Liver (tissue), 9 donors: ENCODE data around the gene POU2F2. TPM values are rescaled to one million over a fixed set of nuclear protein-coding genes. Genes with fewer than 3 reads are reported as not detected.

Experiments used
- DNase-seq: peaks from one replicate; pipeline ENCODE4 v3.0.0-alpha.2; 2017; ENCODE audit warnings: low spot score
- H3K27ac ChIP-seq, 2 donors: one replicate each; pipeline ENCODE4 v1.7.0; 2013; ENCODE audit warnings: inconsistent platforms in 2 of 2, low read length in 2 of 2, control low read depth in 1 of 2, low read depth in 1 of 2, mild to moderate bottlenecking in 1 of 2
- H3K27me3 ChIP-seq, 4 donors: one replicate each; pipeline versions ENCODE4 v1.6.1 to v1.7.0; 2013; ENCODE audit warnings: low read length in 3 of 4, inconsistent platforms in 1 of 4, mild to moderate bottlenecking in 1 of 4, moderate library complexity in 1 of 4; ENCODE audit not compliant: control insufficient read depth in 4 of 4, insufficient read depth in 4 of 4
- H3K36me3 ChIP-seq, 4 donors: one replicate each; pipeline versions ENCODE4 v1.6.1 to v1.7.0; 2013; ENCODE audit warnings: low read length in 3 of 4, mild to moderate bottlenecking in 3 of 4, low read depth in 1 of 4, moderate library complexity in 1 of 4; ENCODE audit not compliant: control insufficient read depth in 4 of 4, insufficient read depth in 3 of 4
- H3K4me1 ChIP-seq, 4 donors: one replicate each; pipeline versions ENCODE4 v1.6.1 to v1.7.0; 2013; ENCODE audit warnings: low read length in 3 of 4, mild to moderate bottlenecking in 3 of 4, moderate library complexity in 1 of 4; ENCODE audit not compliant: control insufficient read depth in 4 of 4, insufficient read depth in 4 of 4
- H3K4me3 ChIP-seq, 3 donors: one replicate each; pipeline versions ENCODE4 v1.6.1 to v1.7.0; 2013; ENCODE audit warnings: low read length in 3 of 3, control low read depth in 1 of 3, low read depth in 1 of 3, mild to moderate bottlenecking in 1 of 3
- H3K9ac ChIP-seq, 2 donors: one replicate each; pipeline ENCODE4 v1.7.0; 2013; ENCODE audit warnings: low read length in 2 of 2, mild to moderate bottlenecking in 2 of 2, moderate library complexity in 2 of 2, control low read depth in 1 of 2, low read depth in 1 of 2
- H3K9me3 ChIP-seq, 4 donors: one replicate each; pipeline versions ENCODE4 v1.6.1 to v1.7.0; 2013; ENCODE audit warnings: low read length in 3 of 4; ENCODE audit not compliant: control insufficient read depth in 4 of 4
- CTCF ChIP-seq: fragments of 150-350 bp; IDR thresholded peaks from 2 replicates; pipeline ENCODE4 v1.5.1; 2017; ENCODE audit warnings: improper control_type of control experiment, low read depth, low read length; ENCODE audit not compliant: missing input control
- EGR1 ChIP-seq, 2 donors: IDR thresholded peaks; 2 replicates each; pipeline ENCODE4 v1.6.1; 2016 to 2018; ENCODE audit warnings: antibody characterized with exemption in 2 of 2, low read depth in 2 of 2
- FOXA1 ChIP-seq: IDR thresholded peaks from 2 replicates; pipeline ENCODE4 v1.6.1; 2016; ENCODE audit warnings: antibody characterized with exemption
- FOXA2 ChIP-seq: IDR thresholded peaks from 2 replicates; pipeline ENCODE4 v1.6.1; 2016; ENCODE audit warnings: antibody characterized with exemption
- GABPA ChIP-seq, 2 donors: IDR thresholded peaks in 1 of 2; conservative IDR thresholded peaks in 1 of 2; 2 replicates each; pipeline ENCODE4 v1.6.1; 2016; ENCODE audit warnings: antibody characterized with exemption in 2 of 2, mild to moderate bottlenecking in 1 of 2, moderate library complexity in 1 of 2
- HNF4A ChIP-seq, 2 donors: conservative IDR thresholded peaks; 2 replicates each; pipeline ENCODE4 v1.6.1; 2016; ENCODE audit warnings: antibody characterized with exemption in 2 of 2, mild to moderate bottlenecking in 2 of 2
- HNF4G ChIP-seq: IDR thresholded peaks from 2 replicates; pipeline ENCODE4 v1.6.1; 2016; ENCODE audit warnings: antibody characterized with exemption
- NR2F2 ChIP-seq: IDR thresholded peaks from 2 replicates; pipeline ENCODE4 v1.6.1; 2016; ENCODE audit warnings: antibody characterized with exemption
- RAD21 ChIP-seq, 2 donors: IDR thresholded peaks; 2 replicates each; pipeline ENCODE4 v1.6.1; 2016; ENCODE audit warnings: antibody characterized with exemption in 2 of 2, mild to moderate bottlenecking in 2 of 2
- RXRA ChIP-seq, 2 donors: IDR thresholded peaks; 2 replicates each; pipeline ENCODE4 v1.6.1; 2017 to 2018; ENCODE audit warnings: antibody characterized with exemption in 2 of 2, mild to moderate bottlenecking in 1 of 2
- SP1 ChIP-seq: IDR thresholded peaks from 2 replicates; pipeline ENCODE4 v1.6.1; 2018; ENCODE audit warnings: antibody characterized with exemption, mild to moderate bottlenecking
- TAF1 ChIP-seq: conservative IDR thresholded peaks from 2 replicates; pipeline ENCODE4 v1.6.1; 2016; ENCODE audit warnings: antibody characterized with exemption, mild to moderate bottlenecking
- YY1 ChIP-seq: IDR thresholded peaks from 2 replicates; pipeline ENCODE4 v1.6.1; 2016; ENCODE audit warnings: antibody characterized with exemption, mild to moderate bottlenecking
- WGBS: extraction: QIAGEN DNeasy Blood & Tissue Kit; methylation state at CpG from one replicate; pipeline ENCODE4 v1.1.7; 2013; 5-methylcytosine and 5-hydroxymethylcytosine counted together
- polyA plus RNA-seq, 2 donors: library from polyadenylated mRNA; stranded (reverse) in 1 of 2; unstranded in 1 of 2; fragments of 200-250 nt in 1 of 2; fragments of >200 nt in 1 of 2; fragmentation: Nextera tagmentation in 1 of 2; extraction: Ambion mirVana in 1 of 2; gene quantifications; one replicate each; pipeline versions ENCODE4 v1.2.1 to v1.2.3, GENCODE V29; 2013 to 2015
- total RNA-seq, 2 donors: library from RNA; depleted of rRNA; stranded (reverse); fragments of >200 nt; gene quantifications; one replicate each; pipeline ENCODE4 v1.2.3, GENCODE V29; 2014
- TF ChIP-seq, protein P1 (sequence below): IDR thresholded peaks from 2 replicates; pipeline ENCODE4 v1.6.1; 2016; ENCODE audit warnings: antibody characterized with exemption
- TF ChIP-seq, protein P2 (sequence below): IDR thresholded peaks from 2 replicates; pipeline ENCODE4 v1.6.1; 2016; ENCODE audit warnings: antibody characterized with exemption
- TF ChIP-seq, protein P3 (sequence below): IDR thresholded peaks from 2 replicates; pipeline ENCODE4 v1.6.1; 2016; ENCODE audit warnings: antibody characterized with exemption, mild to moderate bottlenecking
- donor health status: healthy.
- donor health status: healthy.
- donor health status: healthy.
- donor health status: healthy.
- donor health status: healthy.

Gene POU2F2
- total and polyA plus RNA-seq, 4 donors, result 0.75 to 1.2 (median 0.97) TPM

GRCh38 chr19:42122691-42123607 is 9.3 kb downstream of the POU2F2 start:
- H3K9me3 ChIP-seq, result no peaks in the 10 kb centered on the region
- 84% methylated on average over 17 of the region's 17 CpGs for WGBS
- DNase-seq, result no peak
- no peak overlapping the region for H3K27ac ChIP-seq
- no peak overlapping the region for H3K9ac ChIP-seq
- TF ChIP-seq FOXA1, result no peak
- H3K4me1 ChIP-seq, result no peaks in the 10 kb centered on the region
- H3K4me3 ChIP-seq, result no peak overlapping the region
- no peaks in the 10 kb centered on the region for H3K36me3 ChIP-seq
- H3K27me3 ChIP-seq, result no peaks in the 10 kb centered on the region

DNA sequence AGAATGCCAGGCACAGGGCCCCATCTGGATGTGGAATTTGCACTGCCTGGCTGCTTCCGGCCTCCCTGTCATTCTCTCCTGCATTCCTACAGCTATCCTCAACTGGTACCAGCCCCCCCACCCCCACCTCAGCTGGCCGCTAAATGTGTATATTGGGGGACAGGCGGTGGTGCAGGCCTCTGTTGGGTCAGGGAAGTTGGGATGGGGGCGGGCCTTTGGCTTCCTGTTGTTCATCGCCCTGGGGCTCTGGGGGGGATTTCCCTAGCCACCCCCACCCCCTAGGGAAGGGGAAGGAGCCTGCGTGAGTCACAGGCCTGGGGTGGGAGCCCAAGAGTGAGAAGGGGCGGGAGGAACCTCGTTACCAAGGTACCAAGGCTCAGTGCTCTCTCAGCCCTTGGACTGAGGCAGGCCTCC is 10.6 kb downstream of the POU2F2 start:
- H3K27ac ChIP-seq, result no peak overlapping the region
- TF ChIP-seq SP1 (no peak), YY1 (no peak), HNF4G (no peak), NR2F2 (no peak), EGR1 (IDR thresholded peaks at IDR 0.05; ENCODE audit: low read depth in 2 of 2) (no peak), CTCF (no peak), FOXA2 (no peak), FOXA1 (no peak), RAD21 (IDR thresholded peaks at IDR 0.05) (no peak), HNF4A (conservative IDR thresholded peaks at IDR 0.05) (no peak), GABPA (IDR thresholded peaks at IDR 0.05 in 1 of 2, conservative IDR thresholded peaks at IDR 0.05 in 1 of 2) (no peak), RXRA (IDR thresholded peaks at IDR 0.05) (no peak), TAF1 (no peak)
- TF ChIP-seq, protein P1, sequence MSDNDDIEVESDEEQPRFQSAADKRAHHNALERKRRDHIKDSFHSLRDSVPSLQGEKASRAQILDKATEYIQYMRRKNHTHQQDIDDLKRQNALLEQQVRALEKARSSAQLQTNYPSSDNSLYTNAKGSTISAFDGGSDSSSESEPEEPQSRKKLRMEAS, result no peak
- TF ChIP-seq, protein P2, sequence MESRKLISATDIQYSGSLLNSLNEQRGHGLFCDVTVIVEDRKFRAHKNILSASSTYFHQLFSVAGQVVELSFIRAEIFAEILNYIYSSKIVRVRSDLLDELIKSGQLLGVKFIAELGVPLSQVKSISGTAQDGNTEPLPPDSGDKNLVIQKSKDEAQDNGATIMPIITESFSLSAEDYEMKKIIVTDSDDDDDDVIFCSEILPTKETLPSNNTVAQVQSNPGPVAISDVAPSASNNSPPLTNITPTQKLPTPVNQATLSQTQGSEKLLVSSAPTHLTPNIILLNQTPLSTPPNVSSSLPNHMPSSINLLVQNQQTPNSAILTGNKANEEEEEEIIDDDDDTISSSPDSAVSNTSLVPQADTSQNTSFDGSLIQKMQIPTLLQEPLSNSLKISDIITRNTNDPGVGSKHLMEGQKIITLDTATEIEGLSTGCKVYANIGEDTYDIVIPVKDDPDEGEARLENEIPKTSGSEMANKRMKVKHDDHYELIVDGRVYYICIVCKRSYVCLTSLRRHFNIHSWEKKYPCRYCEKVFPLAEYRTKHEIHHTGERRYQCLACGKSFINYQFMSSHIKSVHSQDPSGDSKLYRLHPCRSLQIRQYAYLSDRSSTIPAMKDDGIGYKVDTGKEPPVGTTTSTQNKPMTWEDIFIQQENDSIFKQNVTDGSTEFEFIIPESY, result no peak
- TF ChIP-seq, protein P3, sequence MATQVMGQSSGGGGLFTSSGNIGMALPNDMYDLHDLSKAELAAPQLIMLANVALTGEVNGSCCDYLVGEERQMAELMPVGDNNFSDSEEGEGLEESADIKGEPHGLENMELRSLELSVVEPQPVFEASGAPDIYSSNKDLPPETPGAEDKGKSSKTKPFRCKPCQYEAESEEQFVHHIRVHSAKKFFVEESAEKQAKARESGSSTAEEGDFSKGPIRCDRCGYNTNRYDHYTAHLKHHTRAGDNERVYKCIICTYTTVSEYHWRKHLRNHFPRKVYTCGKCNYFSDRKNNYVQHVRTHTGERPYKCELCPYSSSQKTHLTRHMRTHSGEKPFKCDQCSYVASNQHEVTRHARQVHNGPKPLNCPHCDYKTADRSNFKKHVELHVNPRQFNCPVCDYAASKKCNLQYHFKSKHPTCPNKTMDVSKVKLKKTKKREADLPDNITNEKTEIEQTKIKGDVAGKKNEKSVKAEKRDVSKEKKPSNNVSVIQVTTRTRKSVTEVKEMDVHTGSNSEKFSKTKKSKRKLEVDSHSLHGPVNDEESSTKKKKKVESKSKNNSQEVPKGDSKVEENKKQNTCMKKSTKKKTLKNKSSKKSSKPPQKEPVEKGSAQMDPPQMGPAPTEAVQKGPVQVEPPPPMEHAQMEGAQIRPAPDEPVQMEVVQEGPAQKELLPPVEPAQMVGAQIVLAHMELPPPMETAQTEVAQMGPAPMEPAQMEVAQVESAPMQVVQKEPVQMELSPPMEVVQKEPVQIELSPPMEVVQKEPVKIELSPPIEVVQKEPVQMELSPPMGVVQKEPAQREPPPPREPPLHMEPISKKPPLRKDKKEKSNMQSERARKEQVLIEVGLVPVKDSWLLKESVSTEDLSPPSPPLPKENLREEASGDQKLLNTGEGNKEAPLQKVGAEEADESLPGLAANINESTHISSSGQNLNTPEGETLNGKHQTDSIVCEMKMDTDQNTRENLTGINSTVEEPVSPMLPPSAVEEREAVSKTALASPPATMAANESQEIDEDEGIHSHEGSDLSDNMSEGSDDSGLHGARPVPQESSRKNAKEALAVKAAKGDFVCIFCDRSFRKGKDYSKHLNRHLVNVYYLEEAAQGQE, result no peak
- WGBS, result 58% methylated on average over 8 of the region's 8 CpGs

More for the DNA sequence above, 10.6 kb downstream of the POU2F2 start:
- Histone ChIP-seq H3K9ac (no peak overlapping the region), H3K27me3 (no peaks in the 10 kb centered on the region), H3K4me3 (no peak overlapping the region), H3K36me3 (no peaks in the 10 kb centered on the region), H3K4me1 (no peaks in the 10 kb centered on the region), H3K9me3 (no peaks in the 10 kb centered on the region)
- no peak for DNase-seq
